ENCODE measurements around the gene OR51T1. TPM values are rescaled to one million over a fixed set of nuclear protein-coding genes. Genes with fewer than 3 reads are reported as not detected.

Gene OR51T1
- total and polyA plus RNA-seq, 4 donors: not detected

DNA sequence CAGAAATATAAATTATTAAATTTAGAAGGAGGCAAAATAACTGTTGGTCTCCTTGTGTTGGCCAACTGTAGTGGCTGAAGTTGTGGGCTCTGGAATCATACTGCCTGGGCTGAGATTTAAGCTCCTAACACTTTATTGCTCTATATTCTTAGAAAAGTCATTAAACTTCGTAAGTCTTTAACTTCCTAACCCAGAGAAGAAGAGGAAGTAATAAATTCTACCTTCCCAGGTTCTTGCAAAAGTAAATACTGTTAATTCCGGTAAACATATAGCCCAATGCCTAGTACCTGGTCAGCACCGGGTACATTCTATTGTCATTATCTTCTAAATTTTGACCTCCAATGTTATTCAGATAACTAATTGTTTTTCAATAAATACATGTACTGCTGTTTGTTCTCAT is 4.5 kb downstream of the OR51T1 start:
- ATAC-seq (ENCODE audit: insufficient read depth, low FRiP score) (no peak), DNase-seq (no peak)
- H3K4me1 ChIP-seq (ENCODE audit: control insufficient read depth in 5 of 5, insufficient read depth in 5 of 5, low read length in 5 of 5): no peaks in the 10 kb centered on the region

DNA sequence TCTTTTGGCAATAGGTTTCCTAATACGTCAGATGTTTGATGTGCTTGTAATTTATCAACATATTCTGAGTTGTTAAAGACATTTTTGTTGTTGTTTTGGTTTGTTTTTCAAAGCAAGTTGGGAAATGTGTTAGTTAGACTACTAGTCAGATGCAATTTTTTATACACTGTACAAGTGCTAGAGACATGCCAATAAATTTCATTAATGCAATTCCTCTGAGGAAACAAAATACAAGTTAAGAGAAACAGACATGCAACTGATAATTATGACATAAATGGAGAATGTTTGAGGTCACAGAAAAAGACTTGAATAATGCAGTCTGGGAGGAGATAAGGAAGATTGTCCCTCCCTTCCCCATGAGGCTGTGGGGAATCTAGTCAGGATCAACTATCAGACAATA is 5.9 kb downstream of the OR51T1 start:
- no peaks in the 10 kb centered on the region for H3K36me3 ChIP-seq (ENCODE audit: control insufficient read depth in 4 of 4, insufficient read depth in 4 of 4, low read length in 4 of 4)
- H3K9me3 ChIP-seq (ENCODE audit: control insufficient read depth in 4 of 4, insufficient read depth in 3 of 4, low read length in 3 of 4): peaks cover 0 to 2% (median 0%) of the 10 kb centered on the region in 4 donors
- TF ChIP-seq, protein P1, sequence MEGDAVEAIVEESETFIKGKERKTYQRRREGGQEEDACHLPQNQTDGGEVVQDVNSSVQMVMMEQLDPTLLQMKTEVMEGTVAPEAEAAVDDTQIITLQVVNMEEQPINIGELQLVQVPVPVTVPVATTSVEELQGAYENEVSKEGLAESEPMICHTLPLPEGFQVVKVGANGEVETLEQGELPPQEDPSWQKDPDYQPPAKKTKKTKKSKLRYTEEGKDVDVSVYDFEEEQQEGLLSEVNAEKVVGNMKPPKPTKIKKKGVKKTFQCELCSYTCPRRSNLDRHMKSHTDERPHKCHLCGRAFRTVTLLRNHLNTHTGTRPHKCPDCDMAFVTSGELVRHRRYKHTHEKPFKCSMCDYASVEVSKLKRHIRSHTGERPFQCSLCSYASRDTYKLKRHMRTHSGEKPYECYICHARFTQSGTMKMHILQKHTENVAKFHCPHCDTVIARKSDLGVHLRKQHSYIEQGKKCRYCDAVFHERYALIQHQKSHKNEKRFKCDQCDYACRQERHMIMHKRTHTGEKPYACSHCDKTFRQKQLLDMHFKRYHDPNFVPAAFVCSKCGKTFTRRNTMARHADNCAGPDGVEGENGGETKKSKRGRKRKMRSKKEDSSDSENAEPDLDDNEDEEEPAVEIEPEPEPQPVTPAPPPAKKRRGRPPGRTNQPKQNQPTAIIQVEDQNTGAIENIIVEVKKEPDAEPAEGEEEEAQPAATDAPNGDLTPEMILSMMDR (IDR thresholded peaks at IDR 0.05; ENCODE audit: control extremely low read depth, extremely low read depth): no peak
- no peak overlapping the region for H3K9ac ChIP-seq (ENCODE audit: insufficient read depth in 1 of 2, low read length in 2 of 2)
- H3K27me3 ChIP-seq (ENCODE audit: control insufficient read depth in 3 of 3, insufficient read depth in 3 of 3, low read length in 2 of 3): no peaks in the 10 kb centered on the region
- DNase-seq (no peak), ATAC-seq (ENCODE audit: insufficient read depth, low FRiP score) (no peak)
- 0 to 1% methylated on average over 1 of the region's 1 CpG for WGBS, 2 donors
- no peak overlapping the region for H3K4me3 ChIP-seq
- no peaks in the 10 kb centered on the region for H3K4me1 ChIP-seq (ENCODE audit: control insufficient read depth in 5 of 5, insufficient read depth in 5 of 5, low read length in 5 of 5)
- H3K27ac ChIP-seq (ENCODE audit: low read depth in 1 of 2, low read length in 1 of 2): no peak overlapping the region

More for the DNA sequence above, 4.5 kb downstream of the OR51T1 start:
- no peaks in the 10 kb centered on the region for H3K27me3 ChIP-seq (ENCODE audit: control insufficient read depth in 3 of 3, insufficient read depth in 3 of 3, low read length in 2 of 3)
- H3K9me3 ChIP-seq (ENCODE audit: control insufficient read depth in 4 of 4, insufficient read depth in 3 of 4, low read length in 3 of 4): peaks cover 0 to 2% (median 0%) of the 10 kb centered on the region in 4 donors
- H3K9ac ChIP-seq (ENCODE audit: insufficient read depth in 1 of 2, low read length in 2 of 2): no peak overlapping the region
- TF ChIP-seq, protein P1 (IDR thresholded peaks at IDR 0.05; ENCODE audit: control extremely low read depth, extremely low read depth): no peak
- no peaks in the 10 kb centered on the region for H3K36me3 ChIP-seq (ENCODE audit: control insufficient read depth in 4 of 4, insufficient read depth in 4 of 4, low read length in 4 of 4)
- no peak overlapping the region for H3K4me3 ChIP-seq
- H3K27ac ChIP-seq (ENCODE audit: low read depth in 1 of 2, low read length in 1 of 2): no peak overlapping the region
- 49 to 58% methylated on average over 3 of the region's 3 CpGs for WGBS, 2 donors

DNA sequence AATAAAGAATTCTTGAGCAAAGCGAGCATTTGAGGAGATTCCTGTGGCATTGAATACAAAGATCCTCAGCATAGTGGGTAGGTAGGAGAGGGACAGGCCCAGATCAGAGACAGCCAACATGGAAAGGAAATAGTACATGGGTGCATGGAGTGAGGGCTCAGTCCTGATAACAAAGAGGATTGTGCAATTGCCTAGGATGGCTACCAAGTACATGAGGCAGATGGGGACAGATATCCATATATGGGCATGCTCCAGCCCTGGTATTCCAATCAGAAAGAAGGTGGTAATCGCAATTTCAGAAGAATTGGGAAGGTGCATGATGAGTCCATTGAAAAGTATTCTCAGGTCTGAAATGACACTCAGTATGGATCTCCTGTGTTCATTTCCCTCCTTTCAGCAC is 8.6 kb downstream of the OR51T1 start:
- WGBS, 2 donors: 89 to 98% methylated on average over 2 of the region's 2 CpGs
- TF ChIP-seq, protein P1 (IDR thresholded peaks at IDR 0.05; ENCODE audit: control extremely low read depth, extremely low read depth): no peak
- no peak overlapping the region for H3K4me3 ChIP-seq
- ATAC-seq (ENCODE audit: insufficient read depth, low FRiP score) (no peak), DNase-seq (no peak)
- no peaks in the 10 kb centered on the region for H3K27me3 ChIP-seq (ENCODE audit: control insufficient read depth in 3 of 3, insufficient read depth in 3 of 3, low read length in 2 of 3)
- no peak overlapping the region for H3K27ac ChIP-seq (ENCODE audit: low read depth in 1 of 2, low read length in 1 of 2)
- no peaks in the 10 kb centered on the region for H3K4me1 ChIP-seq (ENCODE audit: control insufficient read depth in 5 of 5, insufficient read depth in 5 of 5, low read length in 5 of 5)
- H3K9ac ChIP-seq (ENCODE audit: insufficient read depth in 1 of 2, low read length in 2 of 2): no peak overlapping the region
- H3K9me3 ChIP-seq (ENCODE audit: control insufficient read depth in 4 of 4, insufficient read depth in 3 of 4, low read length in 3 of 4): peaks cover 0 to 2% (median 0%) of the 10 kb centered on the region in 4 donors
- no peaks in the 10 kb centered on the region for H3K36me3 ChIP-seq (ENCODE audit: control insufficient read depth in 4 of 4, insufficient read depth in 4 of 4, low read length in 4 of 4)

DNA sequence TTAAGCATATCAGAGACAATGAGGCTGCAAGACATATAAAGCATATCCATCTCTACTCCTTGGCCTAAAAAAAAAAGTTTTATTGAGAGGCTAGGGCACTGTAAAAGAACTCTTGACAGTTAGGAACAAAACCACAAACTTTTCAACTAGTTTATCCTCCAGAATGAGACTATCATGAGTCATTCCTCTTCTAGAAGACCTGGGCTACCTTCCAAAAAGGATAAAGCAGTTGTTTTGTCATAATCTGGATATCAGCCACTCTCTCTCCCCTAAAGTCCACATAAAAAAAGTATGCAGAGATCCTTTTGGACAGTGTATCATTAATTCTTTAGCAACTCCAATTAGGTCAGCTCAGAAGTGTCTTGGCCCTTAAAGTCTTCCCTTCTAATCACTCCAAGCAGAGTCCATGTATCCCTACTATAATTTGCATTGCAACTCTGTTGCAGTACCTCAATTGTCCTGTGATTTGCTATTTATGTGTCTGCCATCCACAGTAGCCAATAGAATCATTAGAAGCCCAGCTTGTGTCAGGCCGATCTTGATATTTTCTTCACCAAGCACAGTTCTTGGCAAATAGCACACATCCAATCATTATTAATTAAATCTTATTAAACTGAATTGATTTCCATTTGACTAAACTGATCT is 10.4 kb downstream of the OR51T1 start:
- no peak for DNase-seq
- no peak overlapping the region for H3K4me3 ChIP-seq

More for the DNA sequence above, 10.4 kb downstream of the OR51T1 start:
- WGBS, 2 donors: 92 to 98% methylated on average over 1 of the region's 1 CpG
- H3K27ac ChIP-seq (ENCODE audit: low read depth in 1 of 2, low read length in 1 of 2): no peak overlapping the region
- no peaks in the 10 kb centered on the region for H3K4me1 ChIP-seq (ENCODE audit: control insufficient read depth in 5 of 5, insufficient read depth in 5 of 5, low read length in 5 of 5)
- TF ChIP-seq, protein P1 (IDR thresholded peaks at IDR 0.05; ENCODE audit: control extremely low read depth, extremely low read depth): no peak
- H3K9ac ChIP-seq (ENCODE audit: insufficient read depth in 1 of 2, low read length in 2 of 2): no peak overlapping the region
- peaks cover 0 to 2% (median 0%) of the 10 kb centered on the region in 4 donors for H3K9me3 ChIP-seq (ENCODE audit: control insufficient read depth in 4 of 4, insufficient read depth in 3 of 4, low read length in 3 of 4)
- H3K27me3 ChIP-seq (ENCODE audit: control insufficient read depth in 3 of 3, insufficient read depth in 3 of 3, low read length in 2 of 3): no peaks in the 10 kb centered on the region
- peak; percentile 19 for ATAC-seq (ENCODE audit: insufficient read depth, low FRiP score)
- no peaks in the 10 kb centered on the region for H3K36me3 ChIP-seq (ENCODE audit: control insufficient read depth in 4 of 4, insufficient read depth in 4 of 4, low read length in 4 of 4)

All from lung (tissue), 12 donors.